ENCODE measurements around the gene SLC43A2. TPM values are rescaled to one million over a fixed set of nuclear protein-coding genes. Genes with fewer than 3 reads are reported as not detected.
A peak's percentile ranks its signal among the peaks of the same experiment; 100 is the strongest.

The SLC43A2 gene
- total and polyA plus RNA-seq, 10 of the 15 experiments (the other 5 are each of a cell fraction or from before 2014, with no cell fraction given) = 0.03 to 14.0 (median 5.3) TPM

DNA sequence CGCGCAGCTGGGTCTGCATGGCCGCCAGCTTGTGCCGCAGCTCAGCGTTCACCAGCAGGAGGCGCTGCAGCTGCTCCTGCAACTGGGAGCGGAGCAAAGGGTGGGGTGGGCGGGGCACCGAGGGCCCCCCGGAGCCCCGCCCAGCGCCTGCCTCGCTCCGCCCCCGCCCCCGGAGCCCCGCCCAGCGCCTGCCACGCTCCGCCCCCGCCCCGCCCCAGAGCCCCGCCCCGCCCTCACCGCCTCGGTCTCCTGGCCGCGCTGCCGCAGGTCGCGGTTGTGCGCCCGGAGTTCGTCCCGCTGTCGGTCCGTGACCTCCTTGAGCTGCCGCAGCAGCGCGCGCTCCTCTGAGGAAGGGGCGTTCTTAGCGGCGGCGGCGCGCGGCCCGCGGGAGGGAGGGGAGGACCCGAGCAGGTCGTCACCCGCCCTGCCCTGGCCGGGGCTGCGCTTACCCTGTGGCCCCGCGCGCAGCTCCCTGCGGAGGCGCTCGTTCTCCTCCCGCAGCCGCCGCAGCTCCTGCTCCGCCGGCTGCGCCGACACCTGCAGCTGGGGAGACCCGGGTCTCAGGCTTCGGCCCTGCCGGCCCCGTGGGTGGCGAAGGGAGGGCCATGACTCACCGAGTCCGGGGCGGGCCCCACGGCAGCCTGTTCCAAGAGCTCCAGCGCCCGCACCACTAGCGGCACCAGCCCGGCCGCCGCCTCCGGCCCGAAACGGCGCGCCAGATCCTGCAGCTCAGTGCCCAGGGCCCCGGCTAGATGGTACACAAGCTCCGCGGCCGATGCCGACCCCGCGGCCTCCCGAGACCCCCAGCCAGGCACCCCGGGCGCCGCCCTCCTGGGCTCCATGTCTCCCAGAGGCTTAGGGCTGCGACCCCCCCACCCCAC lies 20.6 kb upstream of the SLC43A2 start (continued):
- TF ChIP-seq, protein P1, sequence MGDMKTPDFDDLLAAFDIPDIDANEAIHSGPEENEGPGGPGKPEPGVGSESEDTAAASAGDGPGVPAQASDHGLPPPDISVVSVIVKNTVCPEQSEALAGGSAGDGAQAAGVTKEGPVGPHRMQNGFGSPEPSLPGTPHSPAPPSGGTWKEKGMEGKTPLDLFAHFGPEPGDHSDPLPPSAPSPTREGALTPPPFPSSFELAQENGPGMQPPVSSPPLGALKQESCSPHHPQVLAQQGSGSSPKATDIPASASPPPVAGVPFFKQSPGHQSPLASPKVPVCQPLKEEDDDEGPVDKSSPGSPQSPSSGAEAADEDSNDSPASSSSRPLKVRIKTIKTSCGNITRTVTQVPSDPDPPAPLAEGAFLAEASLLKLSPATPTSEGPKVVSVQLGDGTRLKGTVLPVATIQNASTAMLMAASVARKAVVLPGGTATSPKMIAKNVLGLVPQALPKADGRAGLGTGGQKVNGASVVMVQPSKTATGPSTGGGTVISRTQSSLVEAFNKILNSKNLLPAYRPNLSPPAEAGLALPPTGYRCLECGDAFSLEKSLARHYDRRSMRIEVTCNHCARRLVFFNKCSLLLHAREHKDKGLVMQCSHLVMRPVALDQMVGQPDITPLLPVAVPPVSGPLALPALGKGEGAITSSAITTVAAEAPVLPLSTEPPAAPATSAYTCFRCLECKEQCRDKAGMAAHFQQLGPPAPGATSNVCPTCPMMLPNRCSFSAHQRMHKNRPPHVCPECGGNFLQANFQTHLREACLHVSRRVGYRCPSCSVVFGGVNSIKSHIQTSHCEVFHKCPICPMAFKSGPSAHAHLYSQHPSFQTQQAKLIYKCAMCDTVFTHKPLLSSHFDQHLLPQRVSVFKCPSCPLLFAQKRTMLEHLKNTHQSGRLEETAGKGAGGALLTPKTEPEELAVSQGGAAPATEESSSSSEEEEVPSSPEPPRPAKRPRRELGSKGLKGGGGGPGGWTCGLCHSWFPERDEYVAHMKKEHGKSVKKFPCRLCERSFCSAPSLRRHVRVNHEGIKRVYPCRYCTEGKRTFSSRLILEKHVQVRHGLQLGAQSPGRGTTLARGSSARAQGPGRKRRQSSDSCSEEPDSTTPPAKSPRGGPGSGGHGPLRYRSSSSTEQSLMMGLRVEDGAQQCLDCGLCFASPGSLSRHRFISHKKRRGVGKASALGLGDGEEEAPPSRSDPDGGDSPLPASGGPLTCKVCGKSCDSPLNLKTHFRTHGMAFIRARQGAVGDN (IDR thresholded peaks at IDR 0.05) = no peak; the same call in 1 of the 2 replicates
- TF ChIP-seq GATAD2B (conservative IDR thresholded peaks at IDR 0.05; ENCODE audit: low read depth) = peak; percentile 7; the same call in 1 of the 2 replicates
- no peak for TF ChIP-seq SREBF2 (IDR thresholded peaks at IDR 0.05; ENCODE audit: low read length)
- no peak for TF ChIP-seq YBX1 (IDR thresholded peaks at IDR 0.05)
- no peak for TF ChIP-seq SKIL (IDR thresholded peaks at IDR 0.05; ENCODE audit: low read depth, poor library complexity, severe bottlenecking)
- no peak for TF ChIP-seq SRF (IDR thresholded peaks at IDR 0.05; ENCODE audit: low read depth in 2 of 2, low read length in 2 of 2)
- no peak for TF ChIP-seq KAT2A (conservative IDR thresholded peaks at IDR 0.05; ENCODE audit: control insufficient read depth, low read depth, low read length)
- TF ChIP-seq RAD51 (IDR thresholded peaks at IDR 0.05) = no peak
- TF ChIP-seq RFX5 (IDR thresholded peaks at IDR 0.05; ENCODE audit: low read depth, low read length) = 0 out of 2 replicates have a peak, but pooled peaks have one; percentile 41
- no peak for TF ChIP-seq ATF3 (IDR thresholded peaks at IDR 0.05; ENCODE audit: borderline replicate concordance, extremely low read depth, low read depth, low read length)
- TF ChIP-seq BRCA1 (IDR thresholded peaks at IDR 0.05; ENCODE audit: low read depth, low read length) = no peak
- TF ChIP-seq CUX1 (IDR thresholded peaks at IDR 0.05; ENCODE audit: insufficient replicate concordance, low read depth, low read length) = no peak
- TF ChIP-seq SMARCA5 (IDR thresholded peaks at IDR 0.05) = peak; percentile 11; the same call in 1 of the 2 replicates
- TF ChIP-seq ZNF274 (IDR thresholded peaks at IDR 0.05; ENCODE audit: insufficient read depth, insufficient read length) = no peak
- TF ChIP-seq RBBP5 (conservative IDR thresholded peaks at IDR 0.05) = no peak

All from GM12878 (cell line).